ENCODE data around the gene MYOM1.

MYOM1 gene

GRCh38 chr18:3246635-3247239 lies 27.0 kb upstream of the MYOM1 start:
- H3K36me3 ChIP-seq (ENCODE audit: control insufficient read depth, insufficient read depth, low read length) = no peaks in the 10 kb centered on the region
- H3K9ac ChIP-seq (ENCODE audit: low read length) = peak overlapping the region; percentile 10
- H3K27me3 ChIP-seq (ENCODE audit: control insufficient read depth, insufficient read depth, low read length) = no peaks in the 10 kb centered on the region
- H3K4me3 ChIP-seq (ENCODE audit: low read length) = peak overlapping the region; percentile 95
- peak overlapping the region; percentile 99 for H3K27ac ChIP-seq (ENCODE audit: low read depth, low read length)
- peaks cover 9% of the 10 kb centered on the region for H3K4me1 ChIP-seq (ENCODE audit: control insufficient read depth, insufficient read depth, low read length)

- peaks cover 9% of the 10 kb centered on the region for H3K4me1 ChIP-seq (ENCODE audit: control insufficient read depth, insufficient read depth, low read length)
- H3K9ac ChIP-seq (ENCODE audit: low read length) = no peak overlapping the region
- H3K4me3 ChIP-seq (ENCODE audit: low read length) = peak overlapping the region; percentile 95
- H3K36me3 ChIP-seq (ENCODE audit: control insufficient read depth, insufficient read depth, low read length) = no peaks in the 10 kb centered on the region
- H3K27me3 ChIP-seq (ENCODE audit: control insufficient read depth, insufficient read depth, low read length) = no peaks in the 10 kb centered on the region
- H3K27ac ChIP-seq (ENCODE audit: low read depth, low read length) = peak overlapping the region; percentile 99
These were observed 26.3 kb upstream of the MYOM1 start for GRCh38 chr18:3245853-3246634.

GRCh38 chr18:3245185-3245564 lies 25.4 kb upstream of the MYOM1 start:
- H3K9ac ChIP-seq (ENCODE audit: low read length) = no peak overlapping the region
- H3K27ac ChIP-seq (ENCODE audit: low read depth, low read length) = no peak overlapping the region
- no peaks in the 10 kb centered on the region for H3K27me3 ChIP-seq (ENCODE audit: control insufficient read depth, insufficient read depth, low read length)
- H3K4me1 ChIP-seq (ENCODE audit: control insufficient read depth, insufficient read depth, low read length) = peaks cover 5% of the 10 kb centered on the region
- no peak overlapping the region for H3K4me3 ChIP-seq (ENCODE audit: low read length)
- H3K36me3 ChIP-seq (ENCODE audit: control insufficient read depth, insufficient read depth, low read length) = no peaks in the 10 kb centered on the region

- H3K9ac ChIP-seq (ENCODE audit: low read length) = no peak overlapping the region
- no peak overlapping the region for H3K27ac ChIP-seq (ENCODE audit: low read depth, low read length)
- H3K4me1 ChIP-seq (ENCODE audit: control insufficient read depth, insufficient read depth, low read length) = no peaks in the 10 kb centered on the region
- no peaks in the 10 kb centered on the region for H3K27me3 ChIP-seq (ENCODE audit: control insufficient read depth, insufficient read depth, low read length)
- H3K36me3 ChIP-seq (ENCODE audit: control insufficient read depth, insufficient read depth, low read length) = no peaks in the 10 kb centered on the region
- H3K4me3 ChIP-seq (ENCODE audit: low read length) = no peak overlapping the region
These were observed 19.0 kb upstream of the MYOM1 start for GRCh38 chr18:3238742-3239141.

GRCh38 chr18:3236470-3236869 lies 16.7 kb upstream of the MYOM1 start:
- H3K27ac ChIP-seq (ENCODE audit: low read depth, low read length) = no peak overlapping the region
- no peaks in the 10 kb centered on the region for H3K36me3 ChIP-seq (ENCODE audit: control insufficient read depth, insufficient read depth, low read length)
- H3K4me1 ChIP-seq (ENCODE audit: control insufficient read depth, insufficient read depth, low read length) = no peaks in the 10 kb centered on the region
- H3K27me3 ChIP-seq (ENCODE audit: control insufficient read depth, insufficient read depth, low read length) = no peaks in the 10 kb centered on the region
- no peak overlapping the region for H3K4me3 ChIP-seq (ENCODE audit: low read length)
- no peak overlapping the region for H3K9ac ChIP-seq (ENCODE audit: low read length)

GRCh38 chr18:3235846-3236245 lies 16.1 kb upstream of the MYOM1 start:
- no peaks in the 10 kb centered on the region for H3K36me3 ChIP-seq (ENCODE audit: control insufficient read depth, insufficient read depth, low read length)
- H3K4me1 ChIP-seq (ENCODE audit: control insufficient read depth, insufficient read depth, low read length) = no peaks in the 10 kb centered on the region
- H3K9ac ChIP-seq (ENCODE audit: low read length) = no peak overlapping the region
- H3K4me3 ChIP-seq (ENCODE audit: low read length) = no peak overlapping the region
- no peak overlapping the region for H3K27ac ChIP-seq (ENCODE audit: low read depth, low read length)
- H3K27me3 ChIP-seq (ENCODE audit: control insufficient read depth, insufficient read depth, low read length) = no peaks in the 10 kb centered on the region

- Histone ChIP-seq H3K27me3 (ENCODE audit: control insufficient read depth, insufficient read depth, low read length) (no peaks in the 10 kb centered on the region), H3K9ac (ENCODE audit: low read length) (no peak overlapping the region), H3K4me3 (ENCODE audit: low read length) (no peak overlapping the region), H3K27ac (ENCODE audit: low read depth, low read length) (no peak overlapping the region), H3K36me3 (ENCODE audit: control insufficient read depth, insufficient read depth, low read length) (no peaks in the 10 kb centered on the region), H3K4me1 (ENCODE audit: control insufficient read depth, insufficient read depth, low read length) (no peaks in the 10 kb centered on the region)
These were observed 14.7 kb upstream of the MYOM1 start for GRCh38 chr18:3234457-3234856.

GRCh38 chr18:3233433-3234168 lies 13.8 kb upstream of the MYOM1 start:
- H3K27me3 ChIP-seq (ENCODE audit: control insufficient read depth, insufficient read depth, low read length) = no peaks in the 10 kb centered on the region
- no peaks in the 10 kb centered on the region for H3K4me1 ChIP-seq (ENCODE audit: control insufficient read depth, insufficient read depth, low read length)
- no peaks in the 10 kb centered on the region for H3K36me3 ChIP-seq (ENCODE audit: control insufficient read depth, insufficient read depth, low read length)
- no peak overlapping the region for H3K27ac ChIP-seq (ENCODE audit: low read depth, low read length)
- H3K4me3 ChIP-seq (ENCODE audit: low read length) = no peak overlapping the region
- H3K9ac ChIP-seq (ENCODE audit: low read length) = no peak overlapping the region

- Histone ChIP-seq H3K9ac (ENCODE audit: low read length) (no peak overlapping the region), H3K27me3 (ENCODE audit: control insufficient read depth, insufficient read depth, low read length) (no peaks in the 10 kb centered on the region), H3K36me3 (ENCODE audit: control insufficient read depth, insufficient read depth, low read length) (no peaks in the 10 kb centered on the region), H3K4me1 (ENCODE audit: control insufficient read depth, insufficient read depth, low read length) (no peaks in the 10 kb centered on the region), H3K4me3 (ENCODE audit: low read length) (no peak overlapping the region), H3K27ac (ENCODE audit: low read depth, low read length) (no peak overlapping the region)
These were observed 13.2 kb upstream of the MYOM1 start for GRCh38 chr18:3233004-3233403.

GRCh38 chr18:3230401-3231334 lies 10.9 kb upstream of the MYOM1 start:
- no peak overlapping the region for H3K9ac ChIP-seq (ENCODE audit: low read length)
- H3K4me3 ChIP-seq (ENCODE audit: low read length) = no peak overlapping the region
- H3K4me1 ChIP-seq (ENCODE audit: control insufficient read depth, insufficient read depth, low read length) = no peaks in the 10 kb centered on the region
- no peaks in the 10 kb centered on the region for H3K36me3 ChIP-seq (ENCODE audit: control insufficient read depth, insufficient read depth, low read length)
- no peak overlapping the region for H3K27ac ChIP-seq (ENCODE audit: low read depth, low read length)
- H3K27me3 ChIP-seq (ENCODE audit: control insufficient read depth, insufficient read depth, low read length) = no peaks in the 10 kb centered on the region

- Histone ChIP-seq H3K9ac (ENCODE audit: low read length) (no peak overlapping the region), H3K36me3 (ENCODE audit: control insufficient read depth, insufficient read depth, low read length) (no peaks in the 10 kb centered on the region), H3K27me3 (ENCODE audit: control insufficient read depth, insufficient read depth, low read length) (no peaks in the 10 kb centered on the region), H3K27ac (ENCODE audit: low read depth, low read length) (no peak overlapping the region), H3K4me1 (ENCODE audit: control insufficient read depth, insufficient read depth, low read length) (no peaks in the 10 kb centered on the region), H3K4me3 (ENCODE audit: low read length) (no peak overlapping the region)
These were observed 6.3 kb upstream of the MYOM1 start for GRCh38 chr18:3226048-3226447.

- H3K4me1 ChIP-seq (ENCODE audit: control insufficient read depth, insufficient read depth, low read length) = no peaks in the 10 kb centered on the region
- H3K9ac ChIP-seq (ENCODE audit: low read length) = no peak overlapping the region
- no peaks in the 10 kb centered on the region for H3K27me3 ChIP-seq (ENCODE audit: control insufficient read depth, insufficient read depth, low read length)
- no peaks in the 10 kb centered on the region for H3K36me3 ChIP-seq (ENCODE audit: control insufficient read depth, insufficient read depth, low read length)
- no peak overlapping the region for H3K27ac ChIP-seq (ENCODE audit: low read depth, low read length)
- H3K4me3 ChIP-seq (ENCODE audit: low read length) = no peak overlapping the region
These were observed 5.8 kb upstream of the MYOM1 start for GRCh38 chr18:3225588-3225987.
